D721Med (cell line): ENCODE results near the gene CFAP54.

Experiments used
- DNase-seq: peaks from one replicate; pipeline ENCODE4 v3.0.0; 2011; ENCODE audit warnings: low spot score; ENCODE audit not compliant: insufficient read length
- FAIRE-seq: peaks from 2 replicates; lab custom pipeline; 2011; peaks lifted over from hg19 to GRCh38; lab: Jason Lieb, UNC
- TF ChIP-seq, protein P1 (sequence below): IDR thresholded peaks from 2 replicates; pipeline ENCODE4 v1.5.1; 2012; ENCODE audit warnings: mild to moderate bottlenecking, control low read depth; ENCODE audit not compliant: insufficient read depth; ENCODE audit errors: missing control alignments

CFAP54 gene

DNA sequence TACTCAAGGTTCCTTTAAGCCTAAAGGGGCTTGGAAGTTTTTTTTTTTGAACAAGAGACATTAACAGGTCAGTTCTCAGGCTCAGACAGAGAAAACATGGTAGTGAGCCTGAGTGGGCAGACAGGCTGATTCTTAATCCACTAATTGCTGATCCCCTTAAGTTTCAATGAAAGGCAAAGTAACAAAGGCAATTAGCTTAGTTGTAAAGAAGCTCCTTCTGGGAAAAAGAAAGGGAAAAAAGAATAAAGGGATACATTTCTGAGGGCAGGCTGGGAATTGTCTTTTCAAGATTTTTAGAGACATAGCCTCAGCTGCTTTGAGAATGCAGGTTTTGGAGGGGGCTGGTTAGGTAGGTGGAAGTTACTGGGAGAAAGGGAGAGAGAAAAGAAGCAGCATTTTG is 133.8 kb downstream of the CFAP54 start:
- DNase-seq: no peak

DNA sequence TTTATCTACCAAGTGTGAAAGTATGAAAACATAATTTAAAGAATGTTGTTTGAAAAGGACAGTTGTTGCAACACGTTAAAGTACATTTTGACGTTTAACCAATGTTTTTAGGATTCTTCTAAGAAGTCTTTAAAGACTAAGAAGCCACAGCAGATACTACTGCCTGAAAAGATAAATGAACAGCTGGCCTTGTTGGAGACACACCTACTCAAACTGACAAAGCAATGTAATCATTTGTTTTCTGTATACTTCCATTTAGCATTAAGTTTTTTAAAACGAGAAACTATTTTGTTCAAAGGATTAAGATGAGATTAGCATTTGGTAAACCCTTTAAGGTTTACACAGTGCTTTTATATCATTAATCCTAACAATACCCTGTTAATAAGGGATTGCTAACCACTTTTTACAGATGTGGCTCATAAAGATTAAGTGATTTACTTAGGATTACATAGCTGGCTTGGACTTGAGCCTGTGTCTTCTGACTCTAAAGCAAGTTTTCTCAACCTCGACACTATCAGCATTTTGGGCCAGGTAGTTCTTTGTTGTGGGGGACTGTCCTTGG is 134.4 kb downstream of the CFAP54 start:
- TF ChIP-seq, protein P1, sequence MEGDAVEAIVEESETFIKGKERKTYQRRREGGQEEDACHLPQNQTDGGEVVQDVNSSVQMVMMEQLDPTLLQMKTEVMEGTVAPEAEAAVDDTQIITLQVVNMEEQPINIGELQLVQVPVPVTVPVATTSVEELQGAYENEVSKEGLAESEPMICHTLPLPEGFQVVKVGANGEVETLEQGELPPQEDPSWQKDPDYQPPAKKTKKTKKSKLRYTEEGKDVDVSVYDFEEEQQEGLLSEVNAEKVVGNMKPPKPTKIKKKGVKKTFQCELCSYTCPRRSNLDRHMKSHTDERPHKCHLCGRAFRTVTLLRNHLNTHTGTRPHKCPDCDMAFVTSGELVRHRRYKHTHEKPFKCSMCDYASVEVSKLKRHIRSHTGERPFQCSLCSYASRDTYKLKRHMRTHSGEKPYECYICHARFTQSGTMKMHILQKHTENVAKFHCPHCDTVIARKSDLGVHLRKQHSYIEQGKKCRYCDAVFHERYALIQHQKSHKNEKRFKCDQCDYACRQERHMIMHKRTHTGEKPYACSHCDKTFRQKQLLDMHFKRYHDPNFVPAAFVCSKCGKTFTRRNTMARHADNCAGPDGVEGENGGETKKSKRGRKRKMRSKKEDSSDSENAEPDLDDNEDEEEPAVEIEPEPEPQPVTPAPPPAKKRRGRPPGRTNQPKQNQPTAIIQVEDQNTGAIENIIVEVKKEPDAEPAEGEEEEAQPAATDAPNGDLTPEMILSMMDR: no peak

More for the DNA sequence above, 133.8 kb downstream of the CFAP54 start:
- no peak for FAIRE-seq
- TF ChIP-seq, protein P1: no peak

DNA sequence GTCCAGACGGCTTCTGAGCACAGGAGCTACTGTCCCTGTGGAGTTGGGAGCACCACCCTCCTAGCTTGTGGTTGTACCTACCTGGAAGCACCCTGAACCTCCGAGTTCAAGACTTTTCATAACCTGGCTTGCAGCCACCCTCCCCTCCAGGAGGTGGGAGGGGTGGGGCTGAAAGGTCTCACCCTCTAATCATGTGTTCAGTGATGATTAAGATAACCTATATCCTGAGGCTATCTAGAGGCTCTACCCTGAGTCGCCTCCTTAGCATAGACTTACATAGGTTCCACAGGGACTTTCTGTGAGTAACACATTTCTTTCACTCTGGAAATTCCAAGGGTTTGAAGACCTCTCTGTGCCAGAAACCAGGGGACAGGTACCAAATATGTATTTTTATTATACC is 146.5 kb downstream of the CFAP54 start:
- no peak for FAIRE-seq
- DNase-seq: no peak
- TF ChIP-seq, protein P1: no peak

More for the DNA sequence above, 134.4 kb downstream of the CFAP54 start:
- FAIRE-seq: peak; percentile 82
- no peak for DNase-seq

DNA sequence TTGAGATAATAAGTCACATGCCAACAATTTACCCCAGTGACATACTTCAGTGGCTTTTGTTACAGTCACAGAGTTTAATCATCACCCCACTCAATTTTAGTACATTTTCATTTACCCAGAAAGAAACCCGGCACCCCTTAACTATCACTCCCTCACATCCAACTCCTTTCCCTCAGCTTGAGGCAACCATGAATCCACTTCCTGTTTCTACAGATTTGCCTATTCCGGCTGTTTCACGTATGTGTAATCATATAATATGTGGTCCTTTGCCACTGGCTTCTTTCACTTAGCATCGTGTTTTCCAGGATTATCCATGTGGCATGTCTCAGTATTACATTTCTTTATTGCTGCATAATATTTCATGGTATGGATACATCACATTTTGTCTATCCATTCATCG is 147.5 kb downstream of the CFAP54 start:
- DNase-seq (no peak), FAIRE-seq (no peak)
- TF ChIP-seq, protein P1: no peak

DNA sequence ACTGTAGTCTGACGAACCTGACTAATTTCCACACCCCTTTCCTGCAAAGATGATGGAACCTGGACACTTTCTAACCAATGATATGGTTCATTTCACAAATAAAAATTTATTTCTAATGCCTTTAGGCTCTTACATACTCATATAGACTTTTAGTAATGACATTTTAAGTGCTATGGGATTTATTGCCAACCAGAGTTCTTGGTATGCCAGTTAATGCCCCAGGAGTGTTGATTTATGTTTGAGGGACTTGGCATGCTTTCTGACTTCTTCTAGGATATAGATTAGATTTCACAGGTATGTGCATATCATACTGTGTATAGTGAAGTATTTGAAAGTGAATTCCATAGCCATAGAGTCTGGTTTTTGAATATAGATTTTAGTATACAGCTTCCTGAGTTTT is 159.5 kb downstream of the CFAP54 start:
- DNase-seq (no peak), FAIRE-seq (no peak)
- TF ChIP-seq, protein P1: no peak

DNA sequence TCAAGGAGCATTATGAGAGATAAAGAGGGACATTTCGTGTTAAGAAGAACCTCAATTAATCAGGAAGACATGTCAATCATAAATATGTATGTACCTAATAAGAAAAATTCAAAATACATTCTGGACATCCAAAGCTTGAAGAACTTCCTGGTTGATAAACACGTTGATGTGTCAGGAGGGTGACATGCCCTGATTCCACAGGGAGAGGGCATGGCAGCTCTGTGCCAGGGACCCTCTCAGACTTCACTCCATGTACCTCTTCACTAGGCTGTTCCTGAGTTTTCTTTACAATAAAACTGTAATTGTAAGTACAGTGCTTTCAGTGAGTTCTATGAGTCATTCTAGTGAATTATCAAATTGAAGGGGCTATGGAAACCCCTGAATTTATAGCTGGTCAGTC is 163.5 kb downstream of the CFAP54 start:
- DNase-seq: no peak
- no peak for FAIRE-seq
- TF ChIP-seq, protein P1: peak; percentile 2

DNA sequence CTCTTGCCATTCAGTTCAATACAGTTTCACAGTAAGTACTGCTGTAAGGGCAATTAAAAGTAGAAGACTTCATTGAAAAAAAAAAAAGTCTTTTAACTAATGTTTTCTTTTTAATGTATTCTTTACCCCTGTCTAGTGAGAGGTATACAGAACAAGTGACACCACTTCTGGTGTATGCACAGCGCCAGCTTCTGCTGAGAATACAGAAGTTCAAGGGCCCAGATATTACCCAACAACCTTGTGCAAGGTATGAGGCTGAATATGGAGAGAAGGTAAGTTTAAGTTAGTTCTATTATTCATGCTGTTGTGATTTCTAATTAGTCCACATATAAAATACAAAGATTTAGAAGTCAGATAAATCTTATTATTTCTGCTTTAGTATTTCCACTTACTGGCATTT is 168.7 kb downstream of the CFAP54 start:
- DNase-seq (no peak), FAIRE-seq (no peak)
- TF ChIP-seq, protein P1: peak; percentile 3
